Activated T-helper 1 cell treated with anti-CD3 and anti-CD28 coated beads, Interleukin-2, amount 50 U/mL, for 16 hours (primary cell): Measurements from ENCODE around the gene AGR3.
"Not testable (repeated sequence)": the region's sequence is repeated elsewhere in the genome, so short reads cannot be mapped to it uniquely, and the experiment has no call there.

Source experiments
- DNase-seq, 2 donors: peaks; one replicate each; pipeline ENCODE4 v3.0.0-alpha.2; 2020; ENCODE audit warnings: low read depth in 1 of 2, low spot score in 1 of 2

The AGR3 gene

DNA sequence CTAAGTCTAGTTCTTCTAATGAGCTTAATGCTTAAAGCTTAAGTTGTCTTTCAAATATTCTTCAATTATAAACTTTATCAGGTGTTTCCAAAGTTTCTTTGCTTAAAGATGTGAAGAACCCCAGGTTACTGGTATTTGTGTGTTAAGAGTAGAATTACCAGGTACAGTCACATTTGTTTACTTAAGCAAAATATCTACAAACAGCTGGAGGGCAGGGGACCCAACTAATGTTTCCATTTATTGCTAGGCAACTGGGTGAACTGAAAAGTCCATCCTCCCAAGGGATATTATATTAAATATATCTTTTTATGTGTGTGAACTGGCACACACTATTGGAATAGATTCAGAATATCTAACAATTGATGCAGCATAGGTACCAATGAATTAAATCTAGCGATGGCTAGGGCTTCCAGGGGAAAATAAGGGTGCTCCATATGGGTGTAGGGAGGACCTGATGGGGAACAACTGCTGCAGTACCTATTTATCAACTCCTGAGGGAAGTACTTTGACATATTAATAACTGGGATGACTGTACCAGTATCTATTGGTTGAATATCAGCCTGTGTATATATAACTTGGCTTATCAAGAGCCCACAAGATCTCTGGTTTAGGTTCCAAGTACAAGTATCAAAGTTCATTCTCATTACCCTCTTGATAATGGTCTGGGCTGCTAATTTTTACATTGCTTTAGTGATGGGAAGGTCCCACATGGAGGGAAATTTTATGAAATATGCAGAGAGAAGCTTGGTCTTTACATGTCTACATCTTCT is 10.3 kb upstream of the AGR3 start:
- no peak for DNase-seq

DNA sequence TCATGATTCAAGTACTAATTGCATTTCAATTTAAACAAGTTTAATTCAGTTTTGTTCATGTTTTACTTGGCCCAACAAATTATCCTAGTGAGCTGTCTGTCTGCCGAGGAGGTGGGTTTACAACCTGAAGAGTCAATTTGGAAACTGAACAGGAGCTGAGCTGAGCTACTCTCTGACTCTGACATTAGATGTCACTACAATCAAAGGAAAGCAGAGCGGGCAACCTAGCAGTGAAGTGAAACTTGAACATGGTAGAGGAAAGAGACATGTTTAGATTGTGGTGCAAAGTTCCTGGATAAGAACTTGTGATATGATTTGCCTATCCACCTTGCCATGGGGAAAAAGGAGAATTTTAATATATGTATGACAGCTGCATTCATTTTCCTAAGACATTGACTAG is 9.6 kb upstream of the AGR3 start:
- no peak for DNase-seq

- DNase-seq = no peak
Measured at GRCh38 chr7:16889851-16890415, 8.2 kb upstream of the AGR3 start.

DNA sequence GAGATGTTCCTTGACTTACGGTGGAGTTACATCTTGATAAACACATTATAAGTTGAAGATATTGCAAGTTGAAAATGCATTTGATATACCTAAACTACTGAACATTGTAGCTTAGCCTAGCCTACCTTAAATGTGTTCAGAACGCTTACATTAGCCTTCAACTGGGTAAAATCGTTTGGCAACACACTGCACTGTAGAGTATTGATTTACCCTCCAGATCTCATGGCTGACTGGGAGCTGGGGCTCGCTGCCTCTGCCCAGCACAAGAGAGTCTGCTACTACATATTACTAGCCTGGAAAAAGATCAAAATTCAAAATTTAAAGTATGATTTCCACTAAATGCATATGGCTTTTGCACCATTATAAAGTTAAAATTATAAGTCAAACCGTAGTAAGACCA is 7.5 kb upstream of the AGR3 start:
- DNase-seq = no peak

GRCh38 chr7:16883918-16884317 is 2.1 kb upstream of the AGR3 start:
- DNase-seq = no peak

GRCh38 chr7:16880554-16880953 is 1.2 kb downstream of the AGR3 start:
- DNase-seq = no peak

GRCh38 chr7:16879181-16879580 is 2.6 kb downstream of the AGR3 start:
- DNase-seq = no peak

GRCh38 chr7:16875861-16876260 is 5.9 kb downstream of the AGR3 start:
- no peak for DNase-seq

DNA sequence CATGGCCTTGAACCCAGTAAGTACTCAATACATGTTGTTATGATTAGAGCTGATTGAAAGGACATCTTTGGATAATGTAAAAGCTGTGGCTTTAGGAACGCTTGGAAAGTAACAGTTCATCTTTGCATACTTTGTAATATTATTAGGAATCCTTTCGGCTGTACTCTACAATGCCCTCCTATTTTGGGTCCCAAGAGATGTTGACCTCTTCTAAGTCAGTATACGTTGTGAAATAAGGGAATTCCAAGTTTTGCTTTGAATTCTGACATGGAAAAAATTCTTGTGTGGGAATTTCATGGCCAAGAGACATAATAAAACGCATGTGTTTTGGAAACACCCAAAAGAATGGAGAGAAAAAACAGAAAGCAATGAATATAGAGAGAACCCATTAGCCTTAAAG is 7.7 kb downstream of the AGR3 start:
- no peak for DNase-seq

DNA sequence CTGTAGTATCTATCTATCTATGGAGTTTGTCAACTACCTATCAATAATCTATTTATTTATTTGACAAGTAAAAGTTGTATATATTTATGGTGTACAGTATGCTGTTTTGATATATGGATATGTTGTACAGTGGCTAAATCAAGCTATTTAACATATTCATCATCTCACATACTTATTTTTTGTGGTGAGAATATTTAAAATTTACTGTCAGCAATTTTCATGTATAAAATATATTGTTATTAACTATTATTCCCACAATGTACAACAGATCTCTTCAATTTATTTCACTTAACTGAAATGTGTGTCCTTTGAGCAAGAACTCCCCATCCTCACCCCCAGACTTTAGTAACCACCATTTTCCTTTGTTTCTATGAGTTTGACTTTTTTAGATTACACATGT is 14.5 kb downstream of the AGR3 start:
- no peak for DNase-seq

DNA sequence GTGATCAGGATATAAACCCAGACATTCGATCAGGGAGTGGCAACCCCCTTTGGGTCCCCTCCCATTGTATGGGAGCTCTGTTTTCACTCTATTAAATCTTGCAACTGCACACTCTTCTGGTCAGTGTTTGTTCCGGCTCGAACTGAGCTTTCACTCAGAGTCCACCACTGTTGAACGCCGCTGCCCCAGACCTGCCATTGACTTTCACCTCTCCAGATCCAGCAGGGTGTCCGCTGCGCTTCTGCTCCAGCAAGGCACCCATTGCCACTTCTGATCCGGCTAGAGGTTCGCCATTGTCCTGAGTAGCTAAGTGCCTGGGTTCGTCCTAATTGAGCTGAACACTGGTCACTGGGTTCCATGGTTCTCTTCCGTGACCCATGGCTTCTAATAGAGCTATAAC is 28.6 kb downstream of the AGR3 start:
- not testable (repeated sequence) for DNase-seq

DNA sequence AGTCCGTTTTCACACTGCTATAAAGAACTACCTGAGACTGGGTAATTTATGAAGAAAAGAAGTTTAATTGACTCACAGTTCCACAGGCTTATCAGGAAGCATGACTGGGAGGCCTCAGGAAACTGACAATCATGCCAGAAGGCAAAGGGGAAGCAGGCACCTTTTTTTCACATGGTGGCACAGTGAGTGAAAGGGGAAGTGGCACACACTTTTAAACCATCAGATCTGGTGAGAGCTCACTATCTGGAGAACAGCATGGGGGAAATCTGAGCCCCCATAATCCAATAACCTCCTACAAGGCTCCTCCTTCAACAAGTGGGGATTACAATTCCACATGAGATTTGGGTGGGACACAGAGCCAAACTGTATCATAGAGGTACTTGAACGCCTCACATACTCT is 30.0 kb downstream of the AGR3 start:
- DNase-seq = no peak

GRCh38 chr7:16850614-16851466 is 30.9 kb downstream of the AGR3 start:
- no peak for DNase-seq

- DNase-seq = no peak
Measured at GRCh38 chr7:16849296-16850148, 32.3 kb downstream of the AGR3 start.

DNA sequence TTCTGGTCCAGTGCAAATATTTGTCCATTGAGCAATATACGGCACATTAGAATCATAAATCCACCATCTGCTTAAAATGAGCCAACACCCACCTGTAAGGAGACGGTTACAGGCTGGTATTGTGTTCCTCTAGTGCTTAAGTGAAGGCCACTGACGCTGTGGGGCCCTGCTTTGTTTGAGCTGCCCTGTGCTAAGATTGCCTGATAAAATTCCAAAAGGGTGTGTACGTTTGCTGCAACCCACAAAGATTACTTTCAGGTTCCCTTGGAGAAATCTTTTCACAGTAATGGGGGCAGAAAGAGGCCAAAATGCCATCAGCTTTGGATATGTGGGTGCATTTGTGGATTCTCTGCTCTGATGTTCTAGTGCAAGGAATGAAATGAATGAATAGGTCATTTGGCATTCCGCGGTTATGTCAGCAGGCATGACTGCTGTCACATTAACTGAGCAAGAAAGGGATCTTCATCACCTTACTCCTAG is 34.4 kb downstream of the AGR3 start:
- no peak for DNase-seq

GRCh38 chr7:16846601-16847165 is 35.1 kb downstream of the AGR3 start:
- DNase-seq = no peak

DNA sequence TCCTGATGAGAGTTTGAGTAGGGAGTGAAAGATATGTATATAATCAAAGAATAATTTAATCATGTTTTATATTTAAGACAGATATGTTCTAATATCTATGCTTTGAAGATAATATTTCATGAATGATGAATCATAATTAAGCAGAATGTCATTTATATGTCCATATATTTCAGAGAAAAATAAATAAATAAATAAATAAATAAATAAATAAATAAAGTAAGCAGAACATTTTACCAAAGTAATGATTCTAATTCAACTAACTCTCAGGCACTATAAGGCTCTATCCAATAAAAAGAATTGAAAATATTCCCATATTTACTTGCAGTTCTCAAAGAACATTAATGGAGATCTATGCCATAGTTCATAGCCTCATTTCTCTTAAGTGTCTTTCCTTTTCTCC is 36.0 kb downstream of the AGR3 start:
- no peak for DNase-seq

- DNase-seq = no peak
Measured at GRCh38 chr7:16841681-16842080, 40.1 kb downstream of the AGR3 start.

DNA sequence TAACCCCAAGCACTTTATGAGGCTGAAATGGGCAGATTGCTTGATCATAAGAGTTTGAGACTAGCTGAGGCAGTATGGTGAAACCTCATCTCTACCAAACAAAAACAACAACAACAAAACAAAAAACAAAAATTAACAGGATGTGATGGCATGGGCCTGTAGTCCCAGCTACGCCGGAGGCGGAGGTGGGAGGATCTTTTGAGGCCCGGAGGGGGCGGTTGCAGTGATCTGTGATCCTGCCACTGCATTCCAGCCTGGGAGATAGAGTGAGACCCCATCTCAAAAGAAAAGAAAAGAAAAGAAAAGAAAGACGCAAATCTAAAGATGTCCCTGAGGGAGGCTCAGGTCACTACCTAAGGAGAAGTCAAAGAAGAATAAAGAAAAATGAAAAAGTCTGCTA is 41.7 kb downstream of the AGR3 start:
- DNase-seq = no peak

DNA sequence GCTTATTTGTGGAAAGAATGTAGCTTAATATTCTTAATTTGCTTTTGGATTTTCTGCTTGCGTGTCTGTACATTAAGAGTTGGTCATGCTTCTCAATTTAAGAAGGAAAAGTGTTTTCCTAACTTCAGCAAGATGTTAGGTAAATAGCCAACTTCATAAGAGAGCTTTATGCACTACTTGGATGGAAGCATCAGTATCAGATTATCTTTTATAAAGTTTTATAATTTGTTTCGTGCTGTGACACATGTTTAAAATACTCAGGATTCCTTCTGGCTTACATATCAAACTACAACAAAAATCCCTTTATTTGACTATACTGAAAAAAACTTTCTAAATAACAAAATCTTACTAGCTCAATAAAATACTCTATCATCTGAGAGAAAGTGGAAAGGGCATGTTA is 42.1 kb downstream of the AGR3 start:
- DNase-seq = no peak

- DNase-seq = no peak
Measured at GRCh38 chr7:16838891-16839290, 42.9 kb downstream of the AGR3 start.
